ENCODE measurements around the gene ZNF790.
A peak's percentile ranks its signal among the peaks of the same experiment; 100 is the strongest.

ZNF790 gene

DNA sequence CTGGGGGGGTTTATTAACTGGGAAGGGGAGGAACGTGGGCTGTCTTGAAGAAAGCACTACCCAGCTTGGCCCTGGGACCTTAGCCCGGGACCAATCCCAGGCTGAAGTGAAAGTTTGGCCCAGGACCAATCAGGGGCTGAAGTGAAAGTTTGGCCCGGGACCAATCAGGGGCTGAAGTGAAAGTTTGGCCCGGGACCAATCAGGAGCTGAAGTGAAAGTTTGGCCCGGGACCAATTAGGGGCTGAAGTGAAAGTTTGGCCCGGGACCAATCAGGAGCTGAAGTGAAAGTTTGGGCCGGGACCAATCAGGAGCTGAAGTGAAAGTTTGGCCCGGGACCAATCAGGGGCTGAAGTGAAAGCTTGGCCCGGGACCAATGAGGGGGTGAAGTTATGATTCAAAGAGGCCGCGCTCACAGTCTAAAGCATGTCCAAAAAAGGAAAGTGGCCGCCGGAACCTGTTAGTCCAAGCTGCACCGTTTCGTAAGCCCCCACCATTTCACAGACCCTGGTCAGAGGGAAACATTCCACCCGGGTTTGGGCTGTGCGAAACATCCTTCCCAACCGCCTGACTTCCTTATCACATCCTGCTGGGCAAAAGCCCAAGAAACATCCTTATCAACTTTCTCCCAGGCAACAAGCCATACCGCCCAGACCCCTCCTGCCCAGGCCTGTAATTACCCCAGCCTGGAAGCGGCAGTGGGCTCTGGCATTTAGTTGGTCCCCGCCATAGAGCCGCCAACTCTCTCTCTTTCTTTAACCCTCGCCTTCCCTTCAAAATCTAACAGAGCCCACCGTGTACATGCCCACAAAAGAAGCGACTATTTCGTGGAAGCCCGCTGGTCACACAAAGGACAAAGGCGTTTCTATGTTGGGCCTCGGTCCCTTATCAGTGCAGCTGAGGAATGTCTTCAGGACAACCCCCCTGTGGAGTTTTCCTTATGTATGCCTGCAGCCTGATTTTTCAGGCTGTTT, 66.6 kb downstream of the ZNF790 start:
- peak; percentile 12 for DNase-seq

Data from activated naive CD4-positive, alpha-beta T cell treated with Interleukin-2 at 50 U/mL for 16 hours (primary cell).